ENCODE results near the gene SRP68. TPM values are rescaled to one million over a fixed set of nuclear protein-coding genes. Genes with fewer than 3 reads are reported as not detected.

The SRP68 gene
- total and polyA plus RNA-seq, 2 experiments from 2014 or later: 38.2 to 69.8 TPM

DNA sequence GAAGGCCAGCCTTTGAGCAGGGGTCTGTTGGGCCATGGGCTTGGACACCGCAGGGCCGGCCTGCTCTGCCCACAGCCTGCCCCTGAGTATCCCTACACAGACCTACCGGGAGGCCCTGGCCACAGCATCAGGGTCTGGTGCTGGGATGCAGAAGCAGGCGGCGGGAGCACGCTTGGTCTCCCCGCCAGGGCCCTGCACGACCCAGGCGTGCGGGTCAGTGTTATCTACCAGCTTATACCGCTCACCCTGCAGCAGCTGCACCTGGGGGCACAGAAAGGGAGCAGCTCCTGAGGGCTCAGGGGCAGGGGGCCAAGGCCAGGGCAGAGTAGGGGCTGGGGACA is 54.0 kb downstream of the SRP68 start:
- no peaks in the 10 kb centered on the region for H3K36me3 ChIP-seq (ENCODE audit: low read depth)
- in situ Hi-C loops (cut with MboI): no loop called here
- H3K4me2 ChIP-seq (ENCODE audit: unreplicated experiment): no peak overlapping the region
- no peaks in the 10 kb centered on the region for H3K9me2 ChIP-seq (ENCODE audit: insufficient read depth)
- H3K27ac ChIP-seq: no peak overlapping the region
- DNase-seq: no peak
- no peak overlapping the region for H2AFZ ChIP-seq
- H3K79me2 ChIP-seq (ENCODE audit: insufficient read depth): no peaks in the 10 kb centered on the region
- no peaks in the 10 kb centered on the region for H3K9me3 ChIP-seq (ENCODE audit: low read depth)
- H3K27me3 ChIP-seq (replicated peaks; ENCODE audit: insufficient read depth): peaks cover 8% of the 10 kb centered on the region
- 81 to 95% methylated on average over 9 to 10 of the region's 11 CpGs for WGBS, 2 experiments (ENCODE audit: low coverage in 1 of 2, low lambda C conversion rate in 2 of 2, missing lambda C conversion rate in 2 of 2)
- no peaks in the 10 kb centered on the region for H3K4me1 ChIP-seq (ENCODE audit: insufficient read depth)
- no peaks in the 10 kb centered on the region for H3F3A ChIP-seq (ENCODE audit: insufficient read depth)
- H4K20me1 ChIP-seq (ENCODE audit: insufficient read depth): no peaks in the 10 kb centered on the region
- no peak overlapping the region for H3K4me3 ChIP-seq
- no peak for TF ChIP-seq EZH2 (IDR thresholded peaks at IDR 0.05; ENCODE audit: insufficient read depth, poor library complexity, severe bottlenecking)
- TF ChIP-seq EZH2phosphoT487 (IDR thresholded peaks at IDR 0.05; ENCODE audit: insufficient read depth, low read depth): no peak
- H3K9ac ChIP-seq: no peak overlapping the region

DNA sequence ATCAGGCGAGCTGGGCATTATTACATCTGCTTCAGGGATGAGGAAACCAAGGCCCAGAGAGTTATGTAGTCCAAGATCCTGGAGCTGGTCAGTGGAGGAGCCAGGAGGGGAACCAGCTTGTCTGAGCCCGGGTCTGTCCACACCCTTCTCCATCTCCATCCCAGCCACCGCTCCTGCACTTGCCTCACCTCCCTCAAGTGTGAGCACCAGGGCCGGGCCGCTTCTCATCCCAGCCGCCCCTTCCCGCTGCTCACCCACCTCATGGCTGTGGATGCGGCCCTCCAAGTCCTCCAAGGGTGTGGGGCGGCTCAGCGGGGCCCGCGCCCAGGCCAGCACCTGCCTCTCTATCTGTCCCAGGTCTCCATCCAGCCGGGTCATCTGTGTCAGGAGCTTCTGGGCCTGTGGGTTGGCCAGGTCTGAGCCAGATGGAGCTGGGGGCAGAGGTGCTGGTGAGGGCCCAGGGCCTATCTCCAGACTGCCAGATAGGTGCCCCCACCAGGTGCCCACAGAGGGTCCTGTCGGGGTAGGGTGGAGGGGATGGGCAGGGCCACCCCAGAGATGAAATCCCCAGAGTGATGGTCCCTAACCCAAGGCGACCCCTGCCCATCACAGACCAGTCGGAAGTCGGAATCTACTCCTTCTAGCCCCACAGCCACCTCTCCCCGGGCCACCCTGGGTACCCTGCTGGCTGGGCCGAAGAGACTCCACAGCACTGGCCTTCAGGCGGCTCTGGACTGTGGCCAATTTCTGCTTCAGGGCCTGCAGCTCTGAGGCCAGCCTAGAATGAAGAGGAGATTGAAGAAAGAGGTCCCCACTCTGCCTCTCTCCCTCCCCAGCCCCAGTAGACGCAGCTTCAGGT is 54.6 kb downstream of the SRP68 start:
- H3F3A ChIP-seq (ENCODE audit: insufficient read depth): no peaks in the 10 kb centered on the region
- H4K20me1 ChIP-seq (ENCODE audit: insufficient read depth): no peaks in the 10 kb centered on the region
- WGBS, 2 experiments (ENCODE audit: low coverage in 1 of 2, low lambda C conversion rate in 2 of 2, missing lambda C conversion rate in 2 of 2): 72 to 79% methylated on average over 17 to 21 of the region's 21 CpGs
- no peak overlapping the region for H3K9ac ChIP-seq
- TF ChIP-seq EZH2phosphoT487 (IDR thresholded peaks at IDR 0.05; ENCODE audit: insufficient read depth, low read depth) (no peak), EZH2 (IDR thresholded peaks at IDR 0.05; ENCODE audit: insufficient read depth, poor library complexity, severe bottlenecking) (no peak)
- no peak overlapping the region for H3K4me3 ChIP-seq
- no peaks in the 10 kb centered on the region for H3K36me3 ChIP-seq (ENCODE audit: low read depth)
- no peaks in the 10 kb centered on the region for H3K79me2 ChIP-seq (ENCODE audit: insufficient read depth)
- no peak overlapping the region for H3K27ac ChIP-seq
- H3K4me2 ChIP-seq (ENCODE audit: unreplicated experiment): no peak overlapping the region
- H2AFZ ChIP-seq: no peak overlapping the region
- no peak for DNase-seq
- no peaks in the 10 kb centered on the region for H3K9me2 ChIP-seq (ENCODE audit: insufficient read depth)
- peaks cover 8% of the 10 kb centered on the region for H3K27me3 ChIP-seq (replicated peaks; ENCODE audit: insufficient read depth)
- H3K4me1 ChIP-seq (ENCODE audit: insufficient read depth): no peaks in the 10 kb centered on the region
- in situ Hi-C loops (cut with MboI): no loop called here
- no peaks in the 10 kb centered on the region for H3K9me3 ChIP-seq (ENCODE audit: low read depth)

- no peaks in the 10 kb centered on the region for H4K20me1 ChIP-seq (ENCODE audit: insufficient read depth)
- no peaks in the 10 kb centered on the region for H3K9me2 ChIP-seq (ENCODE audit: insufficient read depth)
- 85 to 87% methylated on average over 21 to 26 of the region's 26 CpGs for WGBS, 2 experiments (ENCODE audit: low coverage in 1 of 2, low lambda C conversion rate in 2 of 2, missing lambda C conversion rate in 2 of 2)
- no peak overlapping the region for H3K9ac ChIP-seq
- H3K9me3 ChIP-seq (ENCODE audit: low read depth): no peaks in the 10 kb centered on the region
- H3K36me3 ChIP-seq (ENCODE audit: low read depth): no peaks in the 10 kb centered on the region
- H3K4me3 ChIP-seq: no peak overlapping the region
- no peak for DNase-seq
- H3K27ac ChIP-seq: no peak overlapping the region
- no peak overlapping the region for H2AFZ ChIP-seq
- H3K27me3 ChIP-seq (replicated peaks; ENCODE audit: insufficient read depth): peaks cover 3% of the 10 kb centered on the region
- no peaks in the 10 kb centered on the region for H3K79me2 ChIP-seq (ENCODE audit: insufficient read depth)
- no peaks in the 10 kb centered on the region for H3F3A ChIP-seq (ENCODE audit: insufficient read depth)
- in situ Hi-C loops (cut with MboI): no loop called here
- TF ChIP-seq EZH2phosphoT487 (IDR thresholded peaks at IDR 0.05; ENCODE audit: insufficient read depth, low read depth) (no peak), EZH2 (IDR thresholded peaks at IDR 0.05; ENCODE audit: insufficient read depth, poor library complexity, severe bottlenecking) (no peak)
- no peaks in the 10 kb centered on the region for H3K4me1 ChIP-seq (ENCODE audit: insufficient read depth)
- H3K4me2 ChIP-seq (ENCODE audit: unreplicated experiment): no peak overlapping the region
These were observed 57.4 kb downstream of the SRP68 start for GRCh38 chr17:76014925-76015261.

DNA sequence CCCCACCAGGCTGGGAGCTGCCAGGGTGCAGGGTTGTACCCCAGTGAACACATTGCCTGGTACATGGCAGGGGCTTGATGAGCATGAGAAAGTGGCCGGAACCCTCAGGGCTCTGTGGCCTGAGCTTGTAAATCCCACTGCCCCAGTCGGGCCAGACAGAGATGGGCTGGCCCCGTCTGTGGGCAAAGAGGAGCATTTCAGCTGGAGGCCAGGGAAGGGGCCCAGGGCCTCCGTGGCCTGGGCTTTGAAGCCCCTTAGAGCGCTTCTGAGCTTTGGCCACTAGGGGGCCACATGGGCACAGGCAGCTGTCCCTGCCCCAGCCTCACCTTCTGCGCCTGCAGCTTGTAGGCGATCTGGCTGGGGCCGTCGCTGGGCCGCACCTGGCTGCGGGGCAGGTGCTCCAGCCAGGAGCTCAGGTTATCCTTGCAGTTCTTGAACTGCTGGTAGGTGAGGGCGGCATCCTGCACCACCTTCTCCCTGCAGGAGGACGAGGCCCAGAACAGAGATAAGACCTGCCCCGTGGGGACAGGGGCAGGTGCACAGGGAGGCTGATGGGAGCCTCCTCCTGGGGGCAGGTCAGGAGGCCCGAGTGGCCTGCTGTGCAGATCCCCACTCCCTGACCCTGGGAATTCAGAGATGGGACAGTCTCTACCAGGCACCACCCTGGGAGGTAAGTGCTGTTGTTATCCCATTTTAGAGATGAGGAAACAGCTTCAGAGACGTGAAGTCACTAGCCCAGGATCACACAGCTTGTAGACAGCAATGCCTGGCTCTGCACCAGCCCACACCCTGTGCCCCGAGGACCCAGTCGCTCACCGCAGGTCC is 58.0 kb downstream of the SRP68 start:
- Histone ChIP-seq H3K36me3 (ENCODE audit: low read depth) (no peaks in the 10 kb centered on the region), H3K4me3 (no peak overlapping the region), H3K27ac (no peak overlapping the region), H3F3A (ENCODE audit: insufficient read depth) (no peaks in the 10 kb centered on the region), H2AFZ (no peak overlapping the region), H4K20me1 (ENCODE audit: insufficient read depth) (no peaks in the 10 kb centered on the region), H3K9me3 (ENCODE audit: low read depth) (no peaks in the 10 kb centered on the region), H3K27me3 (replicated peaks; ENCODE audit: insufficient read depth) (no peaks in the 10 kb centered on the region), H3K4me2 (ENCODE audit: unreplicated experiment) (no peak overlapping the region), H3K9me2 (ENCODE audit: insufficient read depth) (no peaks in the 10 kb centered on the region), H3K4me1 (ENCODE audit: insufficient read depth) (no peaks in the 10 kb centered on the region), H3K79me2 (ENCODE audit: insufficient read depth) (no peaks in the 10 kb centered on the region), H3K9ac (no peak overlapping the region)
- WGBS, 2 experiments (ENCODE audit: low coverage in 1 of 2, low lambda C conversion rate in 2 of 2, missing lambda C conversion rate in 2 of 2): 28 to 29% methylated on average over 17 to 19 of the region's 19 CpGs
- peak; percentile 79 for DNase-seq
- in situ Hi-C loops (cut with MboI): no loop called here
- TF ChIP-seq EZH2phosphoT487 (IDR thresholded peaks at IDR 0.05; ENCODE audit: insufficient read depth, low read depth) (no peak), EZH2 (IDR thresholded peaks at IDR 0.05; ENCODE audit: insufficient read depth, poor library complexity, severe bottlenecking) (no peak)
